22Rv1 (cell line): Measurements from ENCODE around the gene ITGB1BP1.

Experiments
- ZFX ChIP-seq: fragments of 450-650 bp; IDR thresholded peaks from 2 replicates; pipeline ENCODE4 v1.6.1; 2017; ENCODE audit warnings: antibody characterized with exemption, borderline replicate concordance
- TF ChIP-seq, protein P1 (sequence below): fragments of 450-650 bp; IDR thresholded peaks from 2 replicates; pipeline ENCODE4 v1.5.1; 2017; ENCODE audit warnings: mild to moderate bottlenecking

DNA sequence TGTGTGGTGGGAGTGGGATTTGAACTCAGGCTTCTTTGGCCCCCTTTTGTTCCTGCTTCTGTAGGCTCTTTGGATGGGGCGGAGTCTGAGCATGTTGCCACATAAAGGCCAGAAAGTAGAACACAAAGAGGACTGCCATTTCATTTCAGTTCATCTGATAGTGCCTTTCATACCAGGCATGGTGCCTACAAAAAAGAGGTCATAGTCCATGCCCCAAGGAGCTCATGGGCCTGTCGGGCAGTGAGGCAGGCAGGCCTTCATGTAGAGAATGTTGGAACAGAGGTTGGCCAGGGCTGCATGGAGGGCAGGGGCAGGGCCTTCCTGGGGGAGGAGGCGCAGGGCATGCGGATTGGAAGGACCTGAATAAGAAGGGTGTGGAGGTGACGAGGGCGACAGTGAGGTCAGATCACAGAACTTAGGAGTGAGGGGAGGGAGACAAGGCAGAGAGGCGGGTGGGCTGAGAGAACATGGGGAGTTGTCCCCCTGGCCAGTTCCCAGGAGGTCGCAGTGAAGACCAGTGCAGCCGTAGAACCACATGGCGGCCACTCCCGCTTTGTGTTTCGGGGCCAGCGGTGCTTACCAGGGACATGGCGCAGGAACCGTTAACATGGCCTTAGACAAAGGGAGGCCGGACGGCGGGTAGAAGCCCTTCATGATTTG, 49.1 kb downstream of the ITGB1BP1 start:
- TF ChIP-seq, protein P1, sequence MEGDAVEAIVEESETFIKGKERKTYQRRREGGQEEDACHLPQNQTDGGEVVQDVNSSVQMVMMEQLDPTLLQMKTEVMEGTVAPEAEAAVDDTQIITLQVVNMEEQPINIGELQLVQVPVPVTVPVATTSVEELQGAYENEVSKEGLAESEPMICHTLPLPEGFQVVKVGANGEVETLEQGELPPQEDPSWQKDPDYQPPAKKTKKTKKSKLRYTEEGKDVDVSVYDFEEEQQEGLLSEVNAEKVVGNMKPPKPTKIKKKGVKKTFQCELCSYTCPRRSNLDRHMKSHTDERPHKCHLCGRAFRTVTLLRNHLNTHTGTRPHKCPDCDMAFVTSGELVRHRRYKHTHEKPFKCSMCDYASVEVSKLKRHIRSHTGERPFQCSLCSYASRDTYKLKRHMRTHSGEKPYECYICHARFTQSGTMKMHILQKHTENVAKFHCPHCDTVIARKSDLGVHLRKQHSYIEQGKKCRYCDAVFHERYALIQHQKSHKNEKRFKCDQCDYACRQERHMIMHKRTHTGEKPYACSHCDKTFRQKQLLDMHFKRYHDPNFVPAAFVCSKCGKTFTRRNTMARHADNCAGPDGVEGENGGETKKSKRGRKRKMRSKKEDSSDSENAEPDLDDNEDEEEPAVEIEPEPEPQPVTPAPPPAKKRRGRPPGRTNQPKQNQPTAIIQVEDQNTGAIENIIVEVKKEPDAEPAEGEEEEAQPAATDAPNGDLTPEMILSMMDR = no peak
- no peak for TF ChIP-seq ZFX
